HepG2 (cell line): ENCODE results near the gene SLC25A15. TPM values are rescaled to one million over a fixed set of nuclear protein-coding genes. Genes with fewer than 3 reads are reported as not detected.
A peak's percentile ranks its signal among the peaks of the same experiment; 100 is the strongest.

ENCODE experiments used
- CEBPG ChIP-seq: IDR thresholded peaks from 2 replicates; pipeline ENCODE4 v1.6.1; 2016
- FOXA1 ChIP-seq, 2 experiments: fragments of 450-650 bp in 1 of 2; sonication (generic) in 1 of 2; formaldehyde crosslinking in 1 of 2; IDR thresholded peaks; 2 replicates each; pipeline versions ENCODE4 v1.4.0 to v1.6.1; 2016 to 2020; ENCODE audit warnings: missing genetic modification reagents in 1 of 2
- FOXC1 ChIP-seq: sonication (generic); formaldehyde crosslinking; IDR thresholded peaks from 2 replicates; pipeline ENCODE4 v1.8.0; 2022; ENCODE audit warnings: mild to moderate bottlenecking, missing genetic modification reagents, borderline replicate concordance
- FOXK1 ChIP-seq: sonication (generic); formaldehyde crosslinking; IDR thresholded peaks from 2 replicates; pipeline ENCODE4 v1.4.0; 2020; ENCODE audit warnings: low read depth, missing genetic modification reagents, borderline replicate concordance
- GATAD2A ChIP-seq: IDR thresholded peaks from 2 replicates; pipeline ENCODE4 v1.6.1; 2016
- MEIS2 ChIP-seq: sonication (generic); formaldehyde crosslinking; IDR thresholded peaks from 2 replicates; pipeline ENCODE4 v1.9.0; 2021; ENCODE audit warnings: mild to moderate bottlenecking, missing genetic modification reagents
- NFE2 ChIP-seq: sonication (generic); formaldehyde crosslinking; IDR thresholded peaks from 2 replicates; pipeline ENCODE4 v1.4.0; 2020; ENCODE audit warnings: missing genetic modification reagents
- PHF8 ChIP-seq: sonication (generic); formaldehyde crosslinking; IDR thresholded peaks from 2 replicates; pipeline ENCODE4 v1.5.0; 2020; ENCODE audit warnings: missing genetic modification reagents
- SATB2 ChIP-seq: sonication (generic); formaldehyde crosslinking; IDR thresholded peaks from 2 replicates; pipeline ENCODE4 v1.5.0; 2020; ENCODE audit warnings: missing genetic modification reagents
- SRSF9 ChIP-seq: fragments of 200-400 bp; formaldehyde crosslinking; IDR thresholded peaks from 2 replicates; pipeline ENCODE4 v1.6.1; 2018; ENCODE audit warnings: borderline replicate concordance, mild to moderate bottlenecking, low read depth, low read length; ENCODE audit not compliant: insufficient read depth, poor library complexity, severe bottlenecking
- ZFX ChIP-seq: sonication (generic); formaldehyde crosslinking; IDR thresholded peaks from 2 replicates; pipeline ENCODE4 v1.4.0; 2020; ENCODE audit warnings: mild to moderate bottlenecking, low read depth, missing genetic modification reagents, moderate library complexity
- ZMYM2 ChIP-seq: sonication (generic); formaldehyde crosslinking; IDR thresholded peaks from 2 replicates; pipeline ENCODE4 v1.8.0; 2022; ENCODE audit warnings: mild to moderate bottlenecking, missing genetic modification reagents
- ZNF253 ChIP-seq: sonication (generic); formaldehyde crosslinking; IDR thresholded peaks from 2 replicates; pipeline ENCODE4 v1.8.0; 2022; ENCODE audit warnings: mild to moderate bottlenecking, missing genetic modification reagents, borderline replicate concordance
- ZNF44 ChIP-seq: sonication (generic); formaldehyde crosslinking; IDR thresholded peaks from 2 replicates; pipeline ENCODE4 v1.5.1; 2020; ENCODE audit warnings: mild to moderate bottlenecking, missing genetic modification reagents
- ZNF564 ChIP-seq: sonication (generic); formaldehyde crosslinking; IDR thresholded peaks from 2 replicates; pipeline ENCODE4 v1.8.1; 2023; ENCODE audit warnings: mild to moderate bottlenecking, missing genetic modification reagents
- ZSCAN22 ChIP-seq: sonication (generic); formaldehyde crosslinking; IDR thresholded peaks from 2 replicates; pipeline ENCODE4 v1.4.0; 2020; ENCODE audit warnings: mild to moderate bottlenecking, missing genetic modification reagents
- ZZZ3 ChIP-seq: sonication (generic); formaldehyde crosslinking; IDR thresholded peaks from 2 replicates; pipeline ENCODE4 v1.4.0; 2020; ENCODE audit warnings: missing genetic modification reagents, mild to moderate bottlenecking, borderline replicate concordance
- polyA plus RNA-seq, 8 experiments: library from polyadenylated mRNA; depleted of rRNA in 3 of 8; stranded (reverse) in 7 of 8; unstranded in 1 of 8; fragments of >200 nt; fragmentation: Illumina TruSeq in 4 of 8; extraction: Trizol in 4 of 8; gene quantifications; 2 replicates each; pipeline versions ENCODE4 v1.2.1 to v1.2.3, GENCODE V29; 2011 to 2016; ENCODE audit warnings: low read depth in 4 of 8, missing spikeins in 1 of 8, mixed read lengths in 1 of 8; ENCODE audit not compliant: insufficient read depth in 1 of 8
- total RNA-seq, 5 experiments: library from RNA; depleted of rRNA; stranded (reverse); fragments of >200 nt; fragmentation: Illumina TruSeq; extraction: Trizol; gene quantifications; 2 replicates each; pipeline ENCODE4 v1.2.3, GENCODE V29; 2016; ENCODE audit warnings: low read depth in 1 of 5
- TF ChIP-seq, protein P1 (sequence below): sonication (generic); formaldehyde crosslinking; IDR thresholded peaks from 2 replicates; pipeline ENCODE4 v1.5.1; 2020; ENCODE audit warnings: missing genetic modification reagents, mild to moderate bottlenecking, borderline replicate concordance
- TF ChIP-seq, protein P2 (sequence below): sonication (generic); formaldehyde crosslinking; IDR thresholded peaks from 2 replicates; pipeline ENCODE4 v1.4.0; 2020; ENCODE audit warnings: mild to moderate bottlenecking, missing genetic modification reagents
- TF ChIP-seq, protein P3 (sequence below): IDR thresholded peaks from 2 replicates; pipeline ENCODE4 v1.6.1; 2016
- TF ChIP-seq, protein P4 (sequence below): sonication (generic); formaldehyde crosslinking; IDR thresholded peaks from 2 replicates; pipeline ENCODE4 v1.5.1; 2020; ENCODE audit warnings: mild to moderate bottlenecking, missing genetic modification reagents, moderate library complexity
- TF ChIP-seq, protein P5 (sequence below): IDR thresholded peaks from 2 replicates; pipeline ENCODE4 v1.6.1; 2012; ENCODE audit warnings: inconsistent platforms
- TF ChIP-seq, protein P6 (sequence below): sonication (generic); formaldehyde crosslinking; IDR thresholded peaks from 2 replicates; pipeline ENCODE4 v1.9.0; 2021; ENCODE audit warnings: missing genetic modification reagents, mild to moderate bottlenecking, borderline replicate concordance

Gene SLC25A15
- total and polyA plus RNA-seq, 2 of the 13 experiments (the other 11 are each of a cell fraction or from before 2014, with no cell fraction given) = 17.3 to 39.1 TPM

DNA sequence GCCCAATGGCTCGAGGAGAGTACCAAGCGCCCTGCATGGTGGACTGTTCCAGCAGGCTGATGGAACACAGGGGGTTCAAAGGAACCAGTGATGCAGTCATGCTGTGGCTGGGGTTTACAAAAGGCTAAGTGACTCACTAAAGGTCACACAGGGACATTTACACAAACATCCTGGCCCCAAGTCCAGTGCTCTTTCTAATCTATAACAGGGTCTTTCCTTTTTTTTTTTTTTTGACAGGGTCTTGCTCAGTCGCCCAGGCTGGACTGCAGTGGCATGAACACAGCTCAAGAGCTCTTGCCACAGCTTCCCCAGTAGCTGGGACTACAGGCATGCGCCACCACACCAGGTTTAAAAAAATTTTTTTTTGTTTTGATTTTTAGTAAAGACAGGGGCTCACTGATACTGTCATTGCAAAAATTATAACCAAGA is 2.8 kb upstream of the SLC25A15 start (continued):
- peak; percentile 56 for TF ChIP-seq ZFX (CRISPR knock-in tag)
- TF ChIP-seq, protein P1, sequence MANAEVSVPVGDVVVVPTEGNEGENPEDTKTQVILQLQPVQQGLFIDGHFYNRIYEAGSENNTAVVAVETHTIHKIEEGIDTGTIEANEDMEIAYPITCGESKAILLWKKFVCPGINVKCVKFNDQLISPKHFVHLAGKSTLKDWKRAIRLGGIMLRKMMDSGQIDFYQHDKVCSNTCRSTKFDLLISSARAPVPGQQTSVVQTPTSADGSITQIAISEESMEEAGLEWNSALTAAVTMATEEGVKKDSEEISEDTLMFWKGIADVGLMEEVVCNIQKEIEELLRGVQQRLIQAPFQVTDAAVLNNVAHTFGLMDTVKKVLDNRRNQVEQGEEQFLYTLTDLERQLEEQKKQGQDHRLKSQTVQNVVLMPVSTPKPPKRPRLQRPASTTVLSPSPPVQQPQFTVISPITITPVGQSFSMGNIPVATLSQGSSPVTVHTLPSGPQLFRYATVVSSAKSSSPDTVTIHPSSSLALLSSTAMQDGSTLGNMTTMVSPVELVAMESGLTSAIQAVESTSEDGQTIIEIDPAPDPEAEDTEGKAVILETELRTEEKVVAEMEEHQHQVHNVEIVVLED (CRISPR knock-in tag) = no peak; the same call in 1 of the 2 replicates
- 0 out of 2 replicates have a peak, but pooled peaks have one; percentile 21 for TF ChIP-seq FOXC1 (CRISPR knock-in tag)
- peak; percentile 35; the same call in 1 of the 2 replicates for TF ChIP-seq FOXA1 (IDR thresholded peaks at IDR 0.05)
- TF ChIP-seq FOXA1 (CRISPR knock-in tag; IDR thresholded peaks at IDR 0.05) = peak; percentile 84
- TF ChIP-seq ZNF564 (CRISPR knock-in tag) = 0 out of 2 replicates have a peak, but pooled peaks have one; percentile 52
- peak; percentile 66 for TF ChIP-seq CEBPG (CRISPR knock-in tag)
- no peak for TF ChIP-seq ZZZ3 (CRISPR knock-in tag)
- TF ChIP-seq, protein P2, sequence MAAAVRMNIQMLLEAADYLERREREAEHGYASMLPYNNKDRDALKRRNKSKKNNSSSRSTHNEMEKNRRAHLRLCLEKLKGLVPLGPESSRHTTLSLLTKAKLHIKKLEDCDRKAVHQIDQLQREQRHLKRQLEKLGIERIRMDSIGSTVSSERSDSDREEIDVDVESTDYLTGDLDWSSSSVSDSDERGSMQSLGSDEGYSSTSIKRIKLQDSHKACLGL (CRISPR knock-in tag) = no peak
- no peak for TF ChIP-seq NFE2 (CRISPR knock-in tag)
- no peak for TF ChIP-seq ZNF44 (CRISPR knock-in tag)
- no peak for TF ChIP-seq SATB2 (CRISPR knock-in tag)
- TF ChIP-seq GATAD2A (CRISPR knock-in tag) = peak; percentile 90
- TF ChIP-seq, protein P3, sequence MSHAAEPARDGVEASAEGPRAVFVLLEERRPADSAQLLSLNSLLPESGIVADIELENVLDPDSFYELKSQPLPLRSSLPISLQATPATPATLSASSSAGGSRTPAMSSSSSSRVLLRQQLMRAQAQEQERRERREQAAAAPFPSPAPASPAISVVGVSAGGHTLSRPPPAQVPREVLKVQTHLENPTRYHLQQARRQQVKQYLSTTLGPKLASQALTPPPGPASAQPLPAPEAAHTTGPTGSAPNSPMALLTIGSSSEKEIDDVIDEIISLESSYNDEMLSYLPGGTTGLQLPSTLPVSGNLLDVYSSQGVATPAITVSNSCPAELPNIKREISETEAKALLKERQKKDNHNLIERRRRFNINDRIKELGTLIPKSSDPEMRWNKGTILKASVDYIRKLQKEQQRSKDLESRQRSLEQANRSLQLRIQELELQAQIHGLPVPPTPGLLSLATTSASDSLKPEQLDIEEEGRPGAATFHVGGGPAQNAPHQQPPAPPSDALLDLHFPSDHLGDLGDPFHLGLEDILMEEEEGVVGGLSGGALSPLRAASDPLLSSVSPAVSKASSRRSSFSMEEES (CRISPR knock-in tag) = peak; percentile 65
- TF ChIP-seq MEIS2 (CRISPR knock-in tag) = peak; percentile 83
- peak; percentile 44; the same call in 1 of the 2 replicates for TF ChIP-seq PHF8 (CRISPR knock-in tag)
- TF ChIP-seq ZMYM2 (CRISPR knock-in tag) = peak; percentile 88; the same call in 1 of the 2 replicates
- TF ChIP-seq, protein P4, sequence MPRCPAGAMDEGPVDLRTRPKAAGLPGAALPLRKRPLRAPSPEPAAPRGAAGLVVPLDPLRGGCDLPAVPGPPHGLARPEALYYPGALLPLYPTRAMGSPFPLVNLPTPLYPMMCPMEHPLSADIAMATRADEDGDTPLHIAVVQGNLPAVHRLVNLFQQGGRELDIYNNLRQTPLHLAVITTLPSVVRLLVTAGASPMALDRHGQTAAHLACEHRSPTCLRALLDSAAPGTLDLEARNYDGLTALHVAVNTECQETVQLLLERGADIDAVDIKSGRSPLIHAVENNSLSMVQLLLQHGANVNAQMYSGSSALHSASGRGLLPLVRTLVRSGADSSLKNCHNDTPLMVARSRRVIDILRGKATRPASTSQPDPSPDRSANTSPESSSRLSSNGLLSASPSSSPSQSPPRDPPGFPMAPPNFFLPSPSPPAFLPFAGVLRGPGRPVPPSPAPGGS (CRISPR knock-in tag) = no peak
- no peak for TF ChIP-seq ZNF253 (CRISPR knock-in tag)
- TF ChIP-seq ZSCAN22 (CRISPR knock-in tag) = no peak
- TF ChIP-seq, protein P5, sequence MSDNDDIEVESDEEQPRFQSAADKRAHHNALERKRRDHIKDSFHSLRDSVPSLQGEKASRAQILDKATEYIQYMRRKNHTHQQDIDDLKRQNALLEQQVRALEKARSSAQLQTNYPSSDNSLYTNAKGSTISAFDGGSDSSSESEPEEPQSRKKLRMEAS = peak; percentile 66
- TF ChIP-seq, protein P6, sequence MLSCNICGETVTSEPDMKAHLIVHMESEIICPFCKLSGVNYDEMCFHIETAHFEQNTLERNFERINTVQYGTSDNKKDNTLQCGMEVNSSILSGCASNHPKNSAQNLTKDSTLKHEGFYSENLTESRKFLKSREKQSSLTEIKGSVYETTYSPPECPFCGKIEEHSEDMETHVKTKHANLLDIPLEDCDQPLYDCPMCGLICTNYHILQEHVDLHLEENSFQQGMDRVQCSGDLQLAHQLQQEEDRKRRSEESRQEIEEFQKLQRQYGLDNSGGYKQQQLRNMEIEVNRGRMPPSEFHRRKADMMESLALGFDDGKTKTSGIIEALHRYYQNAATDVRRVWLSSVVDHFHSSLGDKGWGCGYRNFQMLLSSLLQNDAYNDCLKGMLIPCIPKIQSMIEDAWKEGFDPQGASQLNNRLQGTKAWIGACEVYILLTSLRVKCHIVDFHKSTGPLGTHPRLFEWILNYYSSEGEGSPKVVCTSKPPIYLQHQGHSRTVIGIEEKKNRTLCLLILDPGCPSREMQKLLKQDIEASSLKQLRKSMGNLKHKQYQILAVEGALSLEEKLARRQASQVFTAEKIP (CRISPR knock-in tag) = no peak
- TF ChIP-seq SRSF9 = no peak
- TF ChIP-seq FOXK1 (CRISPR knock-in tag) = peak; percentile 87; the same call in 1 of the 2 replicates
